Measurements from ENCODE around the gene CST3.
"Not testable (repeated sequence)": the region's sequence is repeated elsewhere in the genome, so short reads cannot be mapped to it uniquely, and the experiment has no call there.

The CST3 gene

GRCh38 chr20:23641936-23642751 is 4.4 kb upstream of the CST3 start:
- no peak for DNase-seq (ENCODE audit: low spot score)

GRCh38 chr20:23640671-23641667 is 3.2 kb upstream of the CST3 start:
- no peak for DNase-seq (ENCODE audit: low spot score)

- DNase-seq (ENCODE audit: low spot score) = no peak
These were observed 2.4 kb upstream of the CST3 start for GRCh38 chr20:23640018-23640601.

- no peak for DNase-seq (ENCODE audit: low spot score)
These were observed 1.8 kb upstream of the CST3 start for GRCh38 chr20:23639490-23639958.

GRCh38 chr20:23638309-23638708 is 554 bp upstream of the CST3 start:
- DNase-seq (ENCODE audit: low spot score) = no peak

GRCh38 chr20:23636908-23637281 is 860 bp downstream of the CST3 start:
- no peak for DNase-seq (ENCODE audit: low spot score)

GRCh38 chr20:23636182-23636907 is 1.4 kb downstream of the CST3 start:
- DNase-seq (ENCODE audit: low spot score) = no peak

GRCh38 chr20:23635768-23636090 is 2.0 kb downstream of the CST3 start:
- DNase-seq (ENCODE audit: low spot score) = not testable (repeated sequence)

GRCh38 chr20:23634985-23635767 is 2.6 kb downstream of the CST3 start:
- DNase-seq (ENCODE audit: low spot score) = no peak

GRCh38 chr20:23634044-23634801 is 3.5 kb downstream of the CST3 start:
- DNase-seq (ENCODE audit: low spot score) = no peak

- no peak for DNase-seq (ENCODE audit: low spot score)
These were observed 4.8 kb downstream of the CST3 start for GRCh38 chr20:23632711-23633573.

- DNase-seq (ENCODE audit: low spot score) = no peak
These were observed 5.6 kb downstream of the CST3 start for GRCh38 chr20:23631981-23632710.

GRCh38 chr20:23631226-23631822 is 6.4 kb downstream of the CST3 start:
- DNase-seq (ENCODE audit: low spot score) = no peak

GRCh38 chr20:23630392-23630849 is 7.3 kb downstream of the CST3 start:
- DNase-seq (ENCODE audit: low spot score) = no peak

GRCh38 chr20:23629542-23630391 is 8.0 kb downstream of the CST3 start:
- DNase-seq (ENCODE audit: low spot score) = no peak

- DNase-seq (ENCODE audit: low spot score) = no peak
These were observed 8.7 kb downstream of the CST3 start for GRCh38 chr20:23629017-23629541.
